Upper lobe of left lung (tissue), 6 donors: ENCODE measurements around the gene SLC6A20. TPM values are rescaled to one million over a fixed set of nuclear protein-coding genes. Genes with fewer than 3 reads are reported as not detected.

ENCODE experiments used
- ATAC-seq, 2 donors: fragments of 200-7000 bp; cut with Tn5 transposase; one replicate each; pipeline ENCODE4 v1.9.1; 2022; ENCODE audit warnings: mild to moderate bottlenecking in 2 of 2, moderate library complexity in 2 of 2; ENCODE audit not compliant: low FRiP score in 2 of 2
- DNase-seq, 2 donors: peaks; one replicate each; pipeline ENCODE4 v3.0.0-alpha.2; 2019 to 2020
- H3K27ac ChIP-seq, 4 donors: fragments of 200-600 bp; sonication (generic); one replicate each; pipeline ENCODE4 v1.5.1; 2016 to 2019
- H3K27me3 ChIP-seq, 4 donors: fragments of 200-600 bp; sonication (generic); one replicate each; pipeline ENCODE4 v1.5.1; 2017 to 2019
- H3K36me3 ChIP-seq, 4 donors: fragments of 200-600 bp; sonication (generic); one replicate each; pipeline ENCODE4 v1.5.1; 2016 to 2019
- H3K4me1 ChIP-seq, 4 donors: fragments of 200-600 bp; sonication (generic); one replicate each; pipeline ENCODE4 v1.5.1; 2018 to 2019
- H3K4me3 ChIP-seq, 4 donors: fragments of 200-600 bp; sonication (generic); one replicate each; pipeline ENCODE4 v1.5.1; 2017 to 2019; ENCODE audit warnings: mild to moderate bottlenecking in 2 of 4, moderate library complexity in 1 of 4
- H3K9me3 ChIP-seq, 4 donors: fragments of 200-600 bp; sonication (generic); one replicate each; pipeline ENCODE4 v1.5.1; 2018 to 2019
- EP300 ChIP-seq, 4 donors: sonication (generic); formaldehyde crosslinking; IDR thresholded peaks; one replicate each; pipeline ENCODE4 v1.5.1; 2017; ENCODE audit warnings: antibody characterized with exemption in 4 of 4, control low read depth in 2 of 4
- POLR2A ChIP-seq, 4 donors: fragments of 450-650 bp; IDR thresholded peaks; one replicate each; pipeline ENCODE4 v1.5.1; 2016 to 2017; ENCODE audit warnings: antibody characterized with exemption in 4 of 4, mild to moderate bottlenecking in 2 of 4
- POLR2AphosphoS5 ChIP-seq, 2 donors: sonication (generic); formaldehyde crosslinking; IDR thresholded peaks; one replicate each; pipeline ENCODE4 v1.5.1; 2017; ENCODE audit warnings: antibody characterized with exemption in 2 of 2
- WGBS, 2 donors: methylation state at CpG; one replicate each; pipeline ENCODE4 v1.1.5; 2017 to 2018; 5-methylcytosine and 5-hydroxymethylcytosine counted together
- total RNA-seq, 6 donors: library from RNA; depleted of rRNA in 4 of 6; stranded (reverse); fragments of >200 nt in 4 of 6; gene quantifications; one replicate each; pipeline versions ENCODE4 v1.1.0 to v1.2.1, GENCODE V29; 2016 to 2021
- TF ChIP-seq, protein P1 (sequence below), 6 experiments: fragments of 450-650 bp in 4 of 6; fragments of 200-600 bp in 2 of 6; sonication (generic) in 2 of 6; IDR thresholded peaks; one replicate each; pipeline ENCODE4 v1.5.1; 2016 to 2019; ENCODE audit warnings: antibody characterized with exemption in 6 of 6
- donor health status: DM: no; HTN: no; CAD: no; lungs with moderate emphysema.
- donor health status: DM: no; HTN: yes; CAD: no; lungs with severe emphysema.

Gene SLC6A20, protein sequence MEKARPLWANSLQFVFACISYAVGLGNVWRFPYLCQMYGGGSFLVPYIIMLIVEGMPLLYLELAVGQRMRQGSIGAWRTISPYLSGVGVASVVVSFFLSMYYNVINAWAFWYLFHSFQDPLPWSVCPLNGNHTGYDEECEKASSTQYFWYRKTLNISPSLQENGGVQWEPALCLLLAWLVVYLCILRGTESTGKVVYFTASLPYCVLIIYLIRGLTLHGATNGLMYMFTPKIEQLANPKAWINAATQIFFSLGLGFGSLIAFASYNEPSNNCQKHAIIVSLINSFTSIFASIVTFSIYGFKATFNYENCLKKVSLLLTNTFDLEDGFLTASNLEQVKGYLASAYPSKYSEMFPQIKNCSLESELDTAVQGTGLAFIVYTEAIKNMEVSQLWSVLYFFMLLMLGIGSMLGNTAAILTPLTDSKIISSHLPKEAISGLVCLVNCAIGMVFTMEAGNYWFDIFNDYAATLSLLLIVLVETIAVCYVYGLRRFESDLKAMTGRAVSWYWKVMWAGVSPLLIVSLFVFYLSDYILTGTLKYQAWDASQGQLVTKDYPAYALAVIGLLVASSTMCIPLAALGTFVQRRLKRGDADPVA
- 10 to 100 TPM in 3 of 6 donors, 1 to 10 TPM in 2, under 1 TPM in 1; 0.11 to 20.1 (median 7.2) TPM for total RNA-seq

DNA sequence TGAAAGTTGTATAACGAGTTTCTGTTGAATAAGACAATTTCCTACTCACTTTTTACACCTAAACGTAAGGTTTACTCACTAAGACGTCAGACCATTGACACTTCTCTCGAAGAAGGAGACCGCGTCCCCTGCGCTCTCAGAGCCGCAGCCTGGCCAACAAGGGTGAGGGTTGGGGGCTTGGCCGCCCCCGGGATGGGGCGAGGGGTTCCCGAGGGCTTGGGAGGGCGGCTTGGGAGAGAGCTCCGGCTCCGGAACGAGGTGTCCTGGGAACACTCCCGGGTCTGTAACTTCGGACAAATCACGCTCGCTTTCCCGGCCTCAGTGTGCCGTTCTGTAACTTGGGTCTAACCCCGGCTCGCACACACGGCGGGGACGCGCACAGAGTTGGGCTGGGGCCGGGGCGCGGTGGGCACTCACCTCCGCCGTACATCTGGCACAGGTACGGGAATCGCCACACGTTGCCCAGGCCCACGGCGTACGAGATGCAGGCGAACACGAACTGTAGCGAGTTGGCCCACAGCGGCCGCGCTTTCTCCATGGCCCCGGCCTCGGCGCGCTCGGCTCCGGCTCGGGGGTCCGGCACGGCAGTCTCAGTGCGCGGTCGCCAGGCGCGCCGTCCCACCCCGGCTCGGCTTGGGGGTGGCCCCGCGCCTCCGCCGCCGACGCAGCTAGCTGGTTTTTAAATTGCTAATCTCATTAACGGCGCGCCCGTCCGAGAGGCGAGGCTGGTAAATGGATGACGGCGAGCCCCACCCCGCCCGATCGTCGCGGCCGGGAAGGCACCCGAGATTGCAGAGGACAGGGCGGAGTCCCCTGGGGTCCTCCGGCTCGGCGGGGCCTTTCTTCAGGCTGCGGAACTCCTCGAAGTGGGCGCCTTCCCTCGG lies at the start of gene SLC6A20:
Gene SLC6A20, minus strand, starts transcription at position 655 of the 884 bp plus-strand sequence. Its CDS starts 117 bp downstream, at position 538.
- H3K9me3 ChIP-seq: no peaks in the 10 kb centered on the region
- ATAC-seq (peak in 1 of 2 donors; percentile 62), DNase-seq (peak in 1 of 2 donors; percentile 86)
- H3K27me3 ChIP-seq: peaks cover 0 to 16% (median 8%) of the 10 kb centered on the region in 4 donors
- no peaks in the 10 kb centered on the region for H3K36me3 ChIP-seq
- H3K27ac ChIP-seq: no peak within 1 kb of the TSS
- peaks cover 11 to 17% (median 14%) of the 10 kb centered on the region in 4 donors for H3K4me1 ChIP-seq
- TF ChIP-seq, protein P1, sequence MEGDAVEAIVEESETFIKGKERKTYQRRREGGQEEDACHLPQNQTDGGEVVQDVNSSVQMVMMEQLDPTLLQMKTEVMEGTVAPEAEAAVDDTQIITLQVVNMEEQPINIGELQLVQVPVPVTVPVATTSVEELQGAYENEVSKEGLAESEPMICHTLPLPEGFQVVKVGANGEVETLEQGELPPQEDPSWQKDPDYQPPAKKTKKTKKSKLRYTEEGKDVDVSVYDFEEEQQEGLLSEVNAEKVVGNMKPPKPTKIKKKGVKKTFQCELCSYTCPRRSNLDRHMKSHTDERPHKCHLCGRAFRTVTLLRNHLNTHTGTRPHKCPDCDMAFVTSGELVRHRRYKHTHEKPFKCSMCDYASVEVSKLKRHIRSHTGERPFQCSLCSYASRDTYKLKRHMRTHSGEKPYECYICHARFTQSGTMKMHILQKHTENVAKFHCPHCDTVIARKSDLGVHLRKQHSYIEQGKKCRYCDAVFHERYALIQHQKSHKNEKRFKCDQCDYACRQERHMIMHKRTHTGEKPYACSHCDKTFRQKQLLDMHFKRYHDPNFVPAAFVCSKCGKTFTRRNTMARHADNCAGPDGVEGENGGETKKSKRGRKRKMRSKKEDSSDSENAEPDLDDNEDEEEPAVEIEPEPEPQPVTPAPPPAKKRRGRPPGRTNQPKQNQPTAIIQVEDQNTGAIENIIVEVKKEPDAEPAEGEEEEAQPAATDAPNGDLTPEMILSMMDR (IDR thresholded peaks at IDR 0.05): no peak
- TF ChIP-seq EP300 (IDR thresholded peaks at IDR 0.05) (no peak), POLR2A (IDR thresholded peaks at IDR 0.05) (peak in 1 of 4 donors; percentile 19), POLR2AphosphoS5 (IDR thresholded peaks at IDR 0.05) (no peak)
- peak within 1 kb of the TSS in 3 of 4 donors; percentile 40 to 59 (median 44) for H3K4me3 ChIP-seq
- 3% methylated on average over 21 to 48 of the region's 91 CpGs for WGBS, 2 donors

DNA sequence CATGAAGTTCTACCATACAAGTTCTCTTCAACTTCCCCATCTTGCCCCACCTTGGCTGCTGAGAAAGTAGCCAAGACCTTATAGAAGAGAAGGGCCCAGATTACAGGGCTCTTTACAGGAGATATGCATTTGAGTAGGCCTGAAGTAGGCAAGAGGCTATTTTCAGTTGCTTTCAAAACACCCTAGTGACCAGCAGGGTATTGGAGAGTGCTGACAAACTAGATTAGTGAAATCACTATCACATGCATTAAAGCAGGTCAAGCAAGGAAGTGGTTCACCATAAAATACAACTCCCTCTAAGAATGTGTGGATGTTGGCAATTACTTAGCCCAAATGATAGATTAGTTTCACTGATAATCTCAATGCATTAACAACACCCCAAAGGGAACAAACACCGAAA lies 48.3 kb upstream of the SLC6A20 start:
- WGBS, 2 donors: 87 to 93% methylated on average over 1 of the region's 1 CpG
- TF ChIP-seq EP300 (IDR thresholded peaks at IDR 0.05): no peak
- TF ChIP-seq POLR2AphosphoS5 (IDR thresholded peaks at IDR 0.05): no peak
- no peak for TF ChIP-seq POLR2A (IDR thresholded peaks at IDR 0.05)
- TF ChIP-seq, protein P1 (IDR thresholded peaks at IDR 0.05): no peak

DNA sequence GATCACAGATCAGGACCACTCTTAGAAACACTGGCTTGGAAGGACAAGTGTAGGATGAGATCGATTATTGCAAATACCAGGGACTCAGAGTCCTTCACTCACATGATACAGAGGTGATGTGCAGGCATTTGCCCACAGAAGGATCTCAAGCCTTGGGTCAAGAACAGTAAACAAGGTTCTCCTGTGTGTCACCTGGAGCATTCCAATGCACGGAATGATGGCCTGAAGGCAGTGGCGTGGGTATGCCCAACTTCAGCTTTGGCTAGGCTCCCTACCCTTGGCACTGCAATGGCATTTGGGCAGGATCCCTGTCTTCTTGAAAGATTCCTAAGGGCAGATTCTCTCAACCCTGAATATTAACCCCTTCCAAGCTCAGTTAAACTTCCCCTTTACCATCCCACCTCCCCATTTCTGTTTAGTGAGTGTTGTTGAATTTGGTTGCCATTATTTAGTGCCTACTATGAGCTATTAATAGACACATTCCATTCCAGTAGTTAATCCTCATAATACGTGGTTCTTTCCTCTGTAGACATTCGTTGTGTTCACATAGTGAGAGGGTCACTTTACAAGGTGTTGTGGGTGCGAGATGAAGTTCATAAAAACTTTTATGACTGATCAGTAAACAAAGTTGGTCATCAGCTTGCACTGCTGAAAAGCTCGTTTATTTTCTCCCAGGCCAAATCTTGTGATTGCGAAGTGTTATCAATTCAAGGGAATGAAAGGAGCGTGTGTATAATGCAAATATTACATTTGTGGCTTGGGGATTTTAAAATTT lies 46.7 kb upstream of the SLC6A20 start:
- no peak for TF ChIP-seq POLR2AphosphoS5 (IDR thresholded peaks at IDR 0.05)
- TF ChIP-seq EP300 (IDR thresholded peaks at IDR 0.05): no peak
- TF ChIP-seq, protein P1 (IDR thresholded peaks at IDR 0.05): no peak
- no peak for TF ChIP-seq POLR2A (IDR thresholded peaks at IDR 0.05)
- DNase-seq: no peak
- Histone ChIP-seq H3K27me3 (no peaks in the 10 kb centered on the region), H3K36me3 (no peaks in the 10 kb centered on the region), H3K9me3 (no peaks in the 10 kb centered on the region), H3K27ac (no peak overlapping the region), H3K4me3 (no peak overlapping the region), H3K4me1 (peaks cover 10 to 15% (median 11%) of the 10 kb centered on the region in 4 donors)
- ATAC-seq: no peak
- 87% methylated on average over 9 of the region's 9 CpGs for WGBS, 2 donors

More for the DNA sequence above, 48.3 kb upstream of the SLC6A20 start:
- DNase-seq: no peak
- Histone ChIP-seq H3K4me1 (peaks cover 10 to 15% (median 11%) of the 10 kb centered on the region in 4 donors), H3K36me3 (no peaks in the 10 kb centered on the region), H3K9me3 (no peaks in the 10 kb centered on the region), H3K27ac (no peak overlapping the region), H3K27me3 (no peaks in the 10 kb centered on the region), H3K4me3 (no peak overlapping the region)
- no peak for ATAC-seq
